Fibroblast of pulmonary artery (primary cell): Measurements from ENCODE around the gene IFI30.

ENCODE experiments used
- DNase-seq: peaks from one replicate; pipeline ENCODE4 v3.0.0-alpha.2; 2010; ENCODE audit warnings: low read depth
- H3K4me3 ChIP-seq: replicated peaks from 2 replicates; pipeline ENCODE4 v1.5.1; 2011; ENCODE audit warnings: low read depth, mild to moderate bottlenecking, control low read depth, low read length, moderate library complexity
- CTCF ChIP-seq: IDR thresholded peaks from 2 replicates; pipeline ENCODE4 v1.5.1; 2011; ENCODE audit warnings: mild to moderate bottlenecking, control low read depth, low read length, inconsistent platforms; ENCODE audit errors: missing control alignments

IFI30 gene

GRCh38 chr19:18170714-18171255 is 2.8 kb upstream of the IFI30 start:
- TF ChIP-seq CTCF: no peak
- no peak for DNase-seq
- no peak overlapping the region for H3K4me3 ChIP-seq

- TF ChIP-seq CTCF: no peak
- DNase-seq: no peak
- no peak overlapping the region for H3K4me3 ChIP-seq
Measured at GRCh38 chr19:18171605-18172327, 1.8 kb upstream of the IFI30 start.

- no peak overlapping the region for H3K4me3 ChIP-seq
- no peak for TF ChIP-seq CTCF
- no peak for DNase-seq
Measured at GRCh38 chr19:18172331-18173053, 1.1 kb upstream of the IFI30 start.

- DNase-seq: no peak
- no peak for TF ChIP-seq CTCF
- H3K4me3 ChIP-seq: peak overlapping the region; percentile 69
Measured at GRCh38 chr19:18173054-18173571, 500 bp upstream of the IFI30 start.

GRCh38 chr19:18174983-18175382 is 1.4 kb downstream of the IFI30 start:
- no peak overlapping the region for H3K4me3 ChIP-seq
- no peak for DNase-seq
- no peak for TF ChIP-seq CTCF

GRCh38 chr19:18176367-18177310 is 3.0 kb downstream of the IFI30 start:
- TF ChIP-seq CTCF: no peak
- DNase-seq: no peak
- H3K4me3 ChIP-seq: no peak overlapping the region
